T-cell (primary cell): Measurements from ENCODE around the gene KLLN. TPM values are rescaled to one million over a fixed set of nuclear protein-coding genes. Genes with fewer than 3 reads are reported as not detected.
"Not testable (repeated sequence)": the region's sequence is repeated elsewhere in the genome, so short reads cannot be mapped to it uniquely, and the experiment has no call there.

Experiments
- ATAC-seq, 4 experiments: fragments of 200-7000 bp in 3 of 4; fragments of 150-1000 bp in 1 of 4; cut with Tn5 transposase; replicated peaks in 1 of 4; 1 replicate in 3 of 4; 2 replicates in 1 of 4; pipeline ENCODE4 v1.10.0; 2021; ENCODE audit warnings: moderate library complexity in 3 of 4, mild to moderate bottlenecking in 2 of 4, moderate number of reproducible peaks in 1 of 4
- CTCF ChIA-PET, 2 donors: fragments of 300-600 bp; sonication (Branson Sonifier 250); formaldehyde crosslinking; loops; one replicate each; lab custom pipeline; 2022; ENCODE audit warnings: antibody characterized with exemption in 2 of 2; lab: Charles Lee
- POLR2A ChIA-PET, 2 donors: fragments of 300-600 bp; sonication (Branson Sonifier 250); formaldehyde crosslinking; loops; one replicate each; lab custom pipeline; 2022; ENCODE audit warnings: antibody characterized with exemption in 2 of 2; lab: Charles Lee
- DNase-seq, 35 experiments: peaks; one replicate each; pipeline versions ENCODE4 v3.0.0 to v3.0.0-alpha.2; 2013 to 2023
- H3K27ac ChIP-seq: one replicate; pipeline ENCODE4 v1.5.1; 2013; ENCODE audit warnings: low read length
- H3K27me3 ChIP-seq, 2 experiments: replicated peaks in 1 of 2; 1 replicate in 1 of 2; 2 replicates in 1 of 2; pipeline versions ENCODE4 v1.6.1 to v1.7.0; 2013; ENCODE audit warnings: low read length in 1 of 2, mixed read lengths in 1 of 2; ENCODE audit not compliant: control insufficient read depth in 2 of 2, insufficient read depth in 2 of 2; ENCODE audit errors: extremely low read depth in 1 of 2
- H3K36me3 ChIP-seq, 2 donors: 1 replicate in 1 of 2; 2 replicates in 1 of 2; pipeline versions ENCODE4 v1.6.1 to v1.7.0; 2013; ENCODE audit warnings: low read length in 1 of 2; ENCODE audit not compliant: control insufficient read depth in 2 of 2, insufficient read depth in 1 of 2; ENCODE audit errors: extremely low read depth in 1 of 2
- H3K4me1 ChIP-seq, 2 experiments: 1 replicate in 1 of 2; 2 replicates in 1 of 2; pipeline versions ENCODE4 v1.6.1 to v1.7.0; 2013; ENCODE audit warnings: low read length in 2 of 2, mixed read lengths in 1 of 2; ENCODE audit not compliant: insufficient read depth in 2 of 2, control insufficient read depth in 1 of 2; ENCODE audit errors: extremely low read depth in 1 of 2
- H3K4me3 ChIP-seq, 2 donors: 1 replicate in 1 of 2; 2 replicates in 1 of 2; pipeline versions ENCODE4 v1.5.1 to v1.7.0; 2013; ENCODE audit warnings: mild to moderate bottlenecking in 2 of 2, low read length in 1 of 2, moderate library complexity in 1 of 2; ENCODE audit not compliant: control insufficient read depth in 1 of 2; ENCODE audit errors: extremely low read depth in 1 of 2
- H3K9me3 ChIP-seq: 2 replicates; pipeline ENCODE4 v1.7.0; 2013
- H3K27ac Mint-ChIP-seq, 2 donors: one replicate each; pipeline ENCODE4 v1.8.0; 2020 to 2021; ENCODE audit warnings: mild to moderate bottlenecking in 2 of 2, mixed read lengths in 2 of 2
- H3K27me3 Mint-ChIP-seq, 2 donors: one replicate each; pipeline ENCODE4 v1.8.0; 2021 to 2022; ENCODE audit warnings: mixed read lengths in 2 of 2
- H3K36me3 Mint-ChIP-seq: one replicate; pipeline ENCODE4 v1.8.0; 2021; ENCODE audit warnings: mixed read lengths
- H3K4me1 Mint-ChIP-seq, 3 donors: one replicate each; pipeline ENCODE4 v1.8.0; 2020 to 2022; ENCODE audit warnings: mixed read lengths in 3 of 3, mild to moderate bottlenecking in 1 of 3
- H3K4me3 Mint-ChIP-seq, 3 donors: one replicate each; pipeline ENCODE4 v1.8.0; 2020 to 2022; ENCODE audit warnings: mild to moderate bottlenecking in 3 of 3, mixed read lengths in 3 of 3, moderate library complexity in 3 of 3
- H3K9me3 Mint-ChIP-seq, 3 donors: one replicate each; pipeline ENCODE4 v1.8.0; 2020 to 2022; ENCODE audit warnings: mixed read lengths in 3 of 3
- WGBS: methylation state at CpG from one replicate; pipeline ENCODE4 v1.1.5; 2013; ENCODE audit warnings: missing lambda C conversion rate; ENCODE audit not compliant: insufficient coverage; 5-methylcytosine and 5-hydroxymethylcytosine counted together
- total RNA-seq, 35 experiments: library from RNA in 6 of 35; stranded (reverse) in 6 of 35; fragments of 120-200 nt in 1 of 35; gene quantifications; one replicate each; pipeline versions ENCODE4 v1.2.1 to v1.2.4 and lab custom pipeline; 2013 to 2026

KLLN gene, protein sequence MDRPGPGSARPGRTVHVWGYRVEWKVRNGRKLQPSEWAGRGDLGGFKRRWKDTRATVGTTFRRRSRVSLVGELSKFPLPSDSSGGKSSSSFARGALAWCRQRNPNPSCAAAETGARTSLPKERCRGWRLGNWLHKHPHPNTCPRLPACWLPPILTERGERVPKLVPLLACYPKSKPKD
- total RNA-seq: 1 to 10 TPM in 1 of 5 donors, under 1 TPM in 4; 0.50 to 1.0 (median 0.60) TPM
- total RNA-seq (2013): 0.85 TPM
- total RNA-seq (lab: John Stamatoyannopoulos, UW): 0.37 to 2.4 (median 1.0) reads per million in 29 experiments

DNA sequence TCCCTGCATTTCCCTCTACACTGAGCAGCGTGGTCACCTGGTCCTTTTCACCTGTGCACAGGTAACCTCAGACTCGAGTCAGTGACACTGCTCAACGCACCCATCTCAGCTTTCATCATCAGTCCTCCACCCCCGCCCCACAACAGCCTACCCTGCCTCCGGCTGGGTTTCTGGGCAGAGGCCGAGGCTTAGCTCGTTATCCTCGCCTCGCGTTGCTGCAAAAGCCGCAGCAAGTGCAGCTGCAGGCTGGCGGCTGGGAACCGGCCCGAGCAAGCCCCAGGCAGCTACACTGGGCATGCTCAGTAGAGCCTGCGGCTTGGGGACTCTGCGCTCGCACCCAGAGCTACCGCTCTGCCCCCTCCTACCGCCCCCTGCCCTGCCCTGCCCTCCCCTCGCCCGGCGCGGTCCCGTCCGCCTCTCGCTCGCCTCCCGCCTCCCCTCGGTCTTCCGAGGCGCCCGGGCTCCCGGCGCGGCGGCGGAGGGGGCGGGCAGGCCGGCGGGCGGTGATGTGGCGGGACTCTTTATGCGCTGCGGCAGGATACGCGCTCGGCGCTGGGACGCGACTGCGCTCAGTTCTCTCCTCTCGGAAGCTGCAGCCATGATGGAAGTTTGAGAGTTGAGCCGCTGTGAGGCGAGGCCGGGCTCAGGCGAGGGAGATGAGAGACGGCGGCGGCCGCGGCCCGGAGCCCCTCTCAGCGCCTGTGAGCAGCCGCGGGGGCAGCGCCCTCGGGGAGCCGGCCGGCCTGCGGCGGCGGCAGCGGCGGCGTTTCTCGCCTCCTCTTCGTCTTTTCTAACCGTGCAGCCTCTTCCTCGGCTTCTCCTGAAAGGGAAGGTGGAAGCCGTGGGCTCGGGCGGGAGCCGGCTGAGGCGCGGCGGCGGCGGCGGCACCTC, at the start of gene KLLN, which contains the start of gene PTEN:
KLLN (minus strand) TSS at position 481 of the 891 bp plus-strand sequence. CDS start 1,046 bp downstream, outside the sequence.
PTEN (plus strand) TSS at position 573 of the 891 bp plus-strand sequence. CDS start 845 bp downstream, outside the sequence.
- 0% methylated on average over 78 of the region's 89 CpGs for WGBS
- peak within 1 kb of the TSS; percentile 92 to 95 for H3K27ac Mint-ChIP-seq

DNA sequence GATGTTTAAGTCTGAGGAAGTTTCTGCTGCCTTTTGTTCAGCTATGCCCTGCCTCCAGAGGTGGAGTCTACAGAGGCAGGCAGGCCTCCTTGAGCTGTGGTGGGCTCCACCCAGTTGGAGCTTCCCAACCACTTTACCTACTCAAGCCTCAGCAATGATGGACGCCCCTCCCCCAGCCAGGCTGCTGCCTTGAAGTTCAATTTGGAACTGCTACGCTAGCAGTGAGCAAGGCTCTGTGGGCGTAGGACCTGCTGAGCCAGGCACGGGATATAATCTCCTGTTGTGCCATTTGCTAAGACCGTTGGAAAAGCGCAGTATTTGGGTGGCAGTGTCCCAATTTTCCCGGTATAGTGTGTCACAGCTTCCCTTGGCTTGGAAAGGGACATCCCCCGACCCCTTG, 40.1 kb upstream of the KLLN start:
- peaks cover 61 to 84% (median 77%) of the 10 kb centered on the region in 3 donors for H3K4me1 Mint-ChIP-seq

More for the DNA sequence above, at the start of gene KLLN, which contains the start of gene PTEN:
- Mint-ChIP-seq H3K4me3 (peak within 1 kb of the TSS; percentile 95 to 97 (median 95)), H3K4me1 (peaks cover 42 to 66% (median 43%) of the 10 kb centered on the region in 3 donors), H3K9me3 (no peaks in the 10 kb centered on the region), H3K27me3 (no peaks in the 10 kb centered on the region), H3K36me3 (peaks cover 7% of the 10 kb centered on the region)
- Histone ChIP-seq H3K27ac (peak within 1 kb of the TSS; percentile 87), H3K4me3 (peak within 1 kb of the TSS; percentile 71 to 97), H3K27me3 (no peaks in the 10 kb centered on the region), H3K36me3 (no peaks in the 10 kb centered on the region), H3K9me3 (no peaks in the 10 kb centered on the region), H3K4me1 (peaks cover 11 to 22% of the 10 kb centered on the region in 2 experiments)
- ATAC-seq (peak; percentile 43 to 45 (median 44)), DNase-seq (peak; percentile 54 to 91 (median 73))
- POLR2A ChIA-PET: interaction anchor here (0.6 to 1.9 kb wide), 7 partner anchors 7 to 524 kb away, joined by 3 to 8 read pairs (median 4); partner anchors contain the start of gene ATAD1 (in 1 of the 2)
- CTCF ChIA-PET: interaction anchor here in 1 of 2 donors (0.7 to 2.9 kb wide), 10 partner anchors 45 to 946 kb away, joined by 3 to 11 read pairs (median 5); partner anchors contain the start of gene ATAD1

DNA sequence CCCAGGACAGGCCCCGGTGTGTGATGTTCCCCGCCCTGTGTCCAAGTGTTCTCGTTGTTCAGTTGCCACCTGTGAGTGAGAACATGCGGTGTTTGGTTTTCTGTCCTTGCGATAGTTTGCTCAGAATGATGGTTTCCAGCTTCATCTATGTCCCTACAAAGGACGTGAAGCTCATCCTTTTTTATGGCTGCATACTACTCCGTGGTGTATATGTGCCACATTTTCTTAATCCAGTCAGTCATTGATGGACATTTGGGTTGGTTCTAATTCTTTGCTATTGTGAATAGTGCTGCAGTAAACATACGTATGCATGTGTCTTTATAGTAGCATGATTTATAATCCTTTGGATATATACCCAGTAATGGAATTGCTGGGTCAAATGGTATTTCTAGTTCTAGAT, 34.6 kb upstream of the KLLN start:
- ATAC-seq, H3K4me1 ChIP-seq, CTCF ChIA-PET, H3K27me3 Mint-ChIP-seq, H3K9me3 ChIP-seq, DNase-seq, H3K27me3 ChIP-seq, H3K27ac Mint-ChIP-seq, H3K36me3 ChIP-seq, H3K4me3 Mint-ChIP-seq, POLR2A ChIA-PET, H3K4me3 ChIP-seq, H3K27ac ChIP-seq: not testable (repeated sequence)
- Mint-ChIP-seq H3K4me1 (peaks cover 60 to 77% (median 74%) of the 10 kb centered on the region in 3 donors), H3K36me3 (peaks cover 79% of the 10 kb centered on the region), H3K9me3 (peaks cover 9 to 23% (median 16%) of the 10 kb centered on the region in 3 donors)
- WGBS: 100% methylated on average over 7 of the region's 8 CpGs

More for the DNA sequence above, 40.1 kb upstream of the KLLN start:
- Mint-ChIP-seq H3K36me3 (peaks cover 82% of the 10 kb centered on the region), H3K9me3 (peaks cover 9 to 28% (median 17%) of the 10 kb centered on the region in 3 donors)
- POLR2A ChIA-PET: interaction anchor here in 1 of 2 donors (0.6 kb wide), 1 partner anchor 443 kb away, joined by 7 read pairs; no protein-coding TSS in a partner anchor
- not testable (repeated sequence) for H3K4me1 ChIP-seq, H3K27me3 ChIP-seq, H3K27ac Mint-ChIP-seq, H3K36me3 ChIP-seq, H3K27ac ChIP-seq, H3K4me3 Mint-ChIP-seq, ATAC-seq, H3K9me3 ChIP-seq, DNase-seq, H3K27me3 Mint-ChIP-seq
- 98% methylated on average over 8 of the region's 8 CpGs for WGBS
- CTCF ChIA-PET: interaction anchor here in 1 of 2 donors (0.7 kb wide), 1 partner anchor 9 kb away, joined by 12 read pairs; no protein-coding TSS in a partner anchor
- peak overlapping the region in 1 of 2 donors; percentile 15 for H3K4me3 ChIP-seq

DNA sequence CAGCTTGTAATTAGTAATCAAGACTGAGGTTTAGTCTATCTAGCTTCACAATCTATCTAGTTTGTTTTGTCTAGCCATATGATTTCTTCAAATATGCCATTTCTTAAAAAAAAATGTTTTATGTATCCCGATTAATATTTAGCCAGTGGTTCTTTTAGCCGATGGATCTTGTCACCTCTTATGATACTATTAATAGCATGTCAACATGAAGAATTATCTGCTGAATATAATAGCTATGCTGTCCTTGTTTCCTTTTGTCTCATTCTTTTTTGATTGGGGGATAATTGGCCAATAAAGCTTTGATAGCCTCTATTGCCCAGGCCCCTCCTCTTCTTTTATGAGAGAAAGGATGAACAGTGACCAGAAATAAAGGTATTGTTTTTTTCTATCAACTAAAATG, 32.9 kb upstream of the KLLN start:
- H3K27me3 Mint-ChIP-seq: no peaks in the 10 kb centered on the region
- H3K36me3 Mint-ChIP-seq: peaks cover 71% of the 10 kb centered on the region
- DNase-seq (no peak), ATAC-seq (no peak)
- Histone ChIP-seq H3K4me1 (no peaks in the 10 kb centered on the region), H3K4me3 (no peak overlapping the region), H3K27ac (no peak overlapping the region), H3K36me3 (peaks cover 0 to 6% of the 10 kb centered on the region in 2 donors), H3K9me3 (no peaks in the 10 kb centered on the region), H3K27me3 (no peaks in the 10 kb centered on the region)
- no peak overlapping the region for H3K4me3 Mint-ChIP-seq
- peak overlapping the region in 1 of 2 donors; percentile 39 for H3K27ac Mint-ChIP-seq
- CTCF ChIA-PET: interaction anchor here (0.6 to 1.5 kb wide), 3 partner anchors 17 to 204 kb away, joined by 3 read pairs; no protein-coding TSS in a partner anchor
- POLR2A ChIA-PET: interaction anchor here in 1 of 2 donors (0.6 kb wide), 2 partner anchors 340 to 1100 kb away, joined by 3 read pairs; no protein-coding TSS in a partner anchor
- WGBS: no CpG with 5 or more reads among the region's 2 CpGs
- peaks cover 67 to 75% (median 74%) of the 10 kb centered on the region in 3 donors for H3K4me1 Mint-ChIP-seq
- H3K9me3 Mint-ChIP-seq: peaks cover 0 to 10% (median 9%) of the 10 kb centered on the region in 3 donors

DNA sequence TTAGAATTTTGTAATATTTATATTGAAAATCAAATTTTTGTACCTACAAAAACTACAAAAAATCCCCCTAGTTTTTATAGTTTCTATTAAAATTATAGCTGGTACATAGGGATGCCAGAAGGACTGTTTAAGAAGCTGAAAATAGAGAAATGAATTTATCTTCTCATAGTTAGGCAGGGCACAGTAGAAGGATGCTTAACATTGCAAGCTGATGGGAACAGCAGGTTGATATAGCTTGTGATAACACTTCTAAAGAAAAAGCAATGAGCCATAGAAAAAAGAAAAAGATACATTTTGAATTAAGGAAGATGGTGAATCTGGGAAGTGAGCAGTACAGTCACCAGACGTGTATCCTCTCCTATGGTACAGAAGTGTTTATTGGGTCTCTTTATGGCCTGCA, 32.1 kb upstream of the KLLN start:
- no peak overlapping the region for H3K4me3 Mint-ChIP-seq
- ChIA-PET POLR2A (interaction anchor here in 1 of 2 donors (0.6 kb wide), 2 partner anchors 16 to 1101 kb away, joined by 3 read pairs; no protein-coding TSS in a partner anchor), CTCF (interaction anchor here (0.8 to 1.5 kb wide), 4 partner anchors 9 to 657 kb away, joined by 3 read pairs; no protein-coding TSS in a partner anchor)
- H3K9me3 ChIP-seq: no peaks in the 10 kb centered on the region
- peaks cover 0 to 4% (median 2%) of the 10 kb centered on the region in 3 donors for H3K9me3 Mint-ChIP-seq
- H3K4me1 Mint-ChIP-seq: peaks cover 67 to 75% (median 73%) of the 10 kb centered on the region in 3 donors
- no peaks in the 10 kb centered on the region for H3K27me3 ChIP-seq
- ATAC-seq (no peak), DNase-seq (no peak)
- no CpG with 5 or more reads among the region's 1 CpG for WGBS
- H3K36me3 ChIP-seq: peaks cover 0 to 6% of the 10 kb centered on the region in 2 donors
- H3K4me1 ChIP-seq: peaks cover 0 to 3% of the 10 kb centered on the region in 2 experiments
- H3K27me3 Mint-ChIP-seq: no peaks in the 10 kb centered on the region
- H3K27ac Mint-ChIP-seq: peak overlapping the region; percentile 40 to 78
- peaks cover 63% of the 10 kb centered on the region for H3K36me3 Mint-ChIP-seq
- H3K27ac ChIP-seq: no peak overlapping the region
- no peak overlapping the region for H3K4me3 ChIP-seq
